ENCODE measurements around the gene SLC38A5. TPM values are rescaled to one million over a fixed set of nuclear protein-coding genes. Genes with fewer than 3 reads are reported as not detected.
"Not testable (repeated sequence)": the region's sequence is repeated elsewhere in the genome, so short reads cannot be mapped to it uniquely, and the experiment has no call there.

The SLC38A5 gene
- polyA plus RNA-seq, 1 donor (not counting 4 experiments of a cell fraction or from before 2014, with no cell fraction given): 199 TPM

- FAIRE-seq: no peak
- H3K4me1 ChIP-seq (ENCODE audit: control insufficient read depth, extremely low read depth, insufficient read depth, low read length): no peaks in the 10 kb centered on the region
Measured at GRCh38 chrX:48450076-48450475, 20.0 kb downstream of the SLC38A5 start.

GRCh38 chrX:48447201-48447600 lies 22.9 kb downstream of the SLC38A5 start:
- H3K9me1 ChIP-seq (ENCODE audit: control insufficient read depth, extremely low read depth, insufficient read depth, low read length); H3K9ac ChIP-seq (ENCODE audit: control insufficient read depth, extremely low read depth, insufficient read depth, low read length); H3K4me1 ChIP-seq (ENCODE audit: control insufficient read depth, extremely low read depth, insufficient read depth, low read length); H3K79me2 ChIP-seq (ENCODE audit: control insufficient read depth, insufficient read depth, low read length); H3K9me3 ChIP-seq (ENCODE audit: control insufficient read depth, low read depth, low read length); H2AFZ ChIP-seq (ENCODE audit: control insufficient read depth, low read length); dilution Hi-C loops (cut with MboI; ENCODE audit: extremely low pct_ligation_motif_present, low sequenced_read_pairs); FAIRE-seq; H3K27ac ChIP-seq (ENCODE audit: control insufficient read depth, insufficient read depth, low read length); H4K20me1 ChIP-seq (ENCODE audit: control insufficient read depth, extremely low read depth, insufficient read depth, low read length); H3K4me2 ChIP-seq (ENCODE audit: control insufficient read depth, extremely low read depth, insufficient read depth, low read depth, low read length); DNase-seq (ENCODE audit: low read depth, low spot score); H3K4me3 ChIP-seq (ENCODE audit: control insufficient read depth in 2 of 3, extremely low read depth in 1 of 3, insufficient read depth in 2 of 3, low read depth in 1 of 3, low read length in 3 of 3); H3K36me3 ChIP-seq (ENCODE audit: control insufficient read depth in 2 of 2, extremely low read depth in 1 of 2, insufficient read depth in 2 of 2, low read length in 2 of 2); H3K27me3 ChIP-seq (ENCODE audit: control insufficient read depth, extremely low read depth, insufficient read depth, low read length): not testable (repeated sequence)

More at GRCh38 chrX:48450076-48450475, 20.0 kb downstream of the SLC38A5 start:
- H2AFZ ChIP-seq (ENCODE audit: control insufficient read depth, low read length): no peak overlapping the region
- no peaks in the 10 kb centered on the region for H3K9me1 ChIP-seq (ENCODE audit: control insufficient read depth, extremely low read depth, insufficient read depth, low read length)
- H3K27me3 ChIP-seq (ENCODE audit: control insufficient read depth, extremely low read depth, insufficient read depth, low read length): no peaks in the 10 kb centered on the region
- no peaks in the 10 kb centered on the region for H4K20me1 ChIP-seq (ENCODE audit: control insufficient read depth, extremely low read depth, insufficient read depth, low read length)
- no peaks in the 10 kb centered on the region for H3K36me3 ChIP-seq (ENCODE audit: control insufficient read depth in 2 of 2, extremely low read depth in 1 of 2, insufficient read depth in 2 of 2, low read length in 2 of 2)
- H3K9me3 ChIP-seq (ENCODE audit: control insufficient read depth, low read depth, low read length): no peaks in the 10 kb centered on the region
- no peaks in the 10 kb centered on the region for H3K79me2 ChIP-seq (ENCODE audit: control insufficient read depth, insufficient read depth, low read length)
- DNase-seq (ENCODE audit: low read depth, low spot score): no peak
- dilution Hi-C loops (cut with MboI; ENCODE audit: extremely low pct_ligation_motif_present, low sequenced_read_pairs): no loop called here
- no peak overlapping the region for H3K4me2 ChIP-seq (ENCODE audit: control insufficient read depth, extremely low read depth, insufficient read depth, low read depth, low read length)
- no peak for TF ChIP-seq EZH2 (IDR thresholded peaks at IDR 0.05; ENCODE audit: low read length)
- no peak for TF ChIP-seq CTCF (optimal IDR thresholded peaks at IDR 0.05 in 1 of 3, IDR thresholded peaks at IDR 0.05 in 1 of 3, conservative IDR thresholded peaks at IDR 0.05 in 1 of 3; ENCODE audit: extremely low read depth in 1 of 3, insufficient read depth in 2 of 3, low read length in 3 of 3)
- no peak overlapping the region for H3K9ac ChIP-seq (ENCODE audit: control insufficient read depth, extremely low read depth, insufficient read depth, low read length)
- no peak overlapping the region for H3K4me3 ChIP-seq (ENCODE audit: control insufficient read depth in 2 of 3, extremely low read depth in 1 of 3, insufficient read depth in 2 of 3, low read depth in 1 of 3, low read length in 3 of 3)
- H3K27ac ChIP-seq (ENCODE audit: control insufficient read depth, insufficient read depth, low read length): no peak overlapping the region

GRCh38 chrX:48433713-48434112 lies 36.3 kb downstream of the SLC38A5 start:
- H3K79me2 ChIP-seq (ENCODE audit: control insufficient read depth, insufficient read depth, low read length); H3K4me3 ChIP-seq (ENCODE audit: control insufficient read depth in 2 of 3, extremely low read depth in 1 of 3, insufficient read depth in 2 of 3, low read depth in 1 of 3, low read length in 3 of 3); dilution Hi-C loops (cut with MboI; ENCODE audit: extremely low pct_ligation_motif_present, low sequenced_read_pairs); H3K27ac ChIP-seq (ENCODE audit: control insufficient read depth, insufficient read depth, low read length); DNase-seq (ENCODE audit: low read depth, low spot score); FAIRE-seq; H4K20me1 ChIP-seq (ENCODE audit: control insufficient read depth, extremely low read depth, insufficient read depth, low read length); H3K36me3 ChIP-seq (ENCODE audit: control insufficient read depth in 2 of 2, extremely low read depth in 1 of 2, insufficient read depth in 2 of 2, low read length in 2 of 2); H3K9me1 ChIP-seq (ENCODE audit: control insufficient read depth, extremely low read depth, insufficient read depth, low read length); H3K27me3 ChIP-seq (ENCODE audit: control insufficient read depth, extremely low read depth, insufficient read depth, low read length); H3K9me3 ChIP-seq (ENCODE audit: control insufficient read depth, low read depth, low read length); H2AFZ ChIP-seq (ENCODE audit: control insufficient read depth, low read length); H3K4me1 ChIP-seq (ENCODE audit: control insufficient read depth, extremely low read depth, insufficient read depth, low read length); H3K4me2 ChIP-seq (ENCODE audit: control insufficient read depth, extremely low read depth, insufficient read depth, low read depth, low read length); H3K9ac ChIP-seq (ENCODE audit: control insufficient read depth, extremely low read depth, insufficient read depth, low read length): not testable (repeated sequence)

GRCh38 chrX:48430166-48430565 lies 39.9 kb downstream of the SLC38A5 start:
- H3K9ac ChIP-seq (ENCODE audit: control insufficient read depth, extremely low read depth, insufficient read depth, low read length); H2AFZ ChIP-seq (ENCODE audit: control insufficient read depth, low read length); H3K9me3 ChIP-seq (ENCODE audit: control insufficient read depth, low read depth, low read length); H4K20me1 ChIP-seq (ENCODE audit: control insufficient read depth, extremely low read depth, insufficient read depth, low read length); H3K27me3 ChIP-seq (ENCODE audit: control insufficient read depth, extremely low read depth, insufficient read depth, low read length); H3K36me3 ChIP-seq (ENCODE audit: control insufficient read depth in 2 of 2, extremely low read depth in 1 of 2, insufficient read depth in 2 of 2, low read length in 2 of 2); dilution Hi-C loops (cut with MboI; ENCODE audit: extremely low pct_ligation_motif_present, low sequenced_read_pairs); H3K79me2 ChIP-seq (ENCODE audit: control insufficient read depth, insufficient read depth, low read length); H3K27ac ChIP-seq (ENCODE audit: control insufficient read depth, insufficient read depth, low read length); H3K4me1 ChIP-seq (ENCODE audit: control insufficient read depth, extremely low read depth, insufficient read depth, low read length); H3K4me2 ChIP-seq (ENCODE audit: control insufficient read depth, extremely low read depth, insufficient read depth, low read depth, low read length); H3K4me3 ChIP-seq (ENCODE audit: control insufficient read depth in 2 of 3, extremely low read depth in 1 of 3, insufficient read depth in 2 of 3, low read depth in 1 of 3, low read length in 3 of 3); H3K9me1 ChIP-seq (ENCODE audit: control insufficient read depth, extremely low read depth, insufficient read depth, low read length); FAIRE-seq; DNase-seq (ENCODE audit: low read depth, low spot score): not testable (repeated sequence)

Measured in keratinocyte (primary cell).